Mesendoderm (in vitro differentiated cells): Measurements from ENCODE around the gene MYBPC3.

ENCODE experiments used
- DNase-seq: peaks from one replicate; pipeline ENCODE4 v3.0.0; 2013
- H2AK5ac ChIP-seq: 2 replicates; pipeline ENCODE4 v1.6.1; 2013; ENCODE audit warnings: low read length, inconsistent platforms
- H2BK120ac ChIP-seq: 2 replicates; pipeline ENCODE4 v1.6.1; 2013; ENCODE audit warnings: low read depth, mild to moderate bottlenecking, low read length, moderate library complexity, mixed read lengths
- H2BK15ac ChIP-seq: replicated peaks from 2 replicates; pipeline ENCODE4 v1.6.1; 2013; ENCODE audit warnings: low read depth, mild to moderate bottlenecking, moderate library complexity
- H2BK5ac ChIP-seq: 2 replicates; pipeline ENCODE4 v1.6.1; 2013; ENCODE audit warnings: low read length, inconsistent platforms
- H3K18ac ChIP-seq: 2 replicates; pipeline ENCODE4 v1.6.1; 2013; ENCODE audit warnings: mild to moderate bottlenecking, low read length, mixed read lengths
- H3K23ac ChIP-seq: one replicate; pipeline ENCODE4 v1.6.1; 2013; ENCODE audit warnings: low read length
- H3K27ac ChIP-seq: 2 replicates; pipeline ENCODE4 v1.5.1; 2013; ENCODE audit warnings: low read depth, mild to moderate bottlenecking, inconsistent platforms, low read length, moderate library complexity
- H3K27me3 ChIP-seq: 2 replicates; pipeline ENCODE4 v1.6.1; 2013; ENCODE audit warnings: low read length, control low read depth, mild to moderate bottlenecking, inconsistent platforms; ENCODE audit not compliant: insufficient read depth, poor library complexity
- H3K36me3 ChIP-seq: 2 replicates; pipeline ENCODE4 v1.6.1; 2013; ENCODE audit warnings: low read length, inconsistent platforms; ENCODE audit not compliant: control insufficient read depth, insufficient read depth
- H3K4ac ChIP-seq: one replicate; pipeline ENCODE4 v1.6.1; 2013; ENCODE audit warnings: low read depth, mild to moderate bottlenecking, low read length, moderate library complexity
- H3K4me1 ChIP-seq: 2 replicates; pipeline ENCODE4 v1.6.1; 2013; ENCODE audit warnings: low read depth, low read length, inconsistent platforms; ENCODE audit not compliant: control insufficient read depth
- H3K4me2 ChIP-seq: 2 replicates; pipeline ENCODE4 v1.6.1; 2013; ENCODE audit warnings: low read length
- H3K4me3 ChIP-seq: 2 replicates; pipeline ENCODE4 v1.5.1; 2013; ENCODE audit warnings: mild to moderate bottlenecking, low read length
- H3K56ac ChIP-seq: one replicate; pipeline ENCODE4 v1.6.1; 2013; ENCODE audit warnings: low read length
- H3K79me1 ChIP-seq: 2 replicates; pipeline ENCODE4 v1.6.1; 2013; ENCODE audit warnings: low read length, inconsistent platforms
- H3K79me2 ChIP-seq: 2 replicates; pipeline ENCODE4 v1.6.1; 2013; ENCODE audit warnings: mild to moderate bottlenecking, low read length; ENCODE audit not compliant: control insufficient read depth, insufficient read depth
- H3K9ac ChIP-seq: 2 replicates; pipeline ENCODE4 v1.6.1; 2013; ENCODE audit warnings: low read length, inconsistent platforms
- H4K5ac ChIP-seq: one replicate; pipeline ENCODE4 v1.6.1; 2013; ENCODE audit warnings: low read length
- H4K8ac ChIP-seq: one replicate; pipeline ENCODE4 v1.6.1; 2013; ENCODE audit warnings: low read depth, mild to moderate bottlenecking, control low read depth, low read length, moderate library complexity
- WGBS: extraction: QIAGEN DNeasy Blood & Tissue Kit; methylation state at CpG from one replicate; pipeline ENCODE4 v1.1.7; 2013; ENCODE audit warnings: low lambda C conversion rate, missing lambda C conversion rate; ENCODE audit not compliant: insufficient coverage; ENCODE audit errors: extremely low coverage; 5-methylcytosine and 5-hydroxymethylcytosine counted together

MYBPC3 gene

GRCh38 chr11:47342036-47342803 lies 10.3 kb downstream of the MYBPC3 start:
- H4K8ac ChIP-seq, result no peak overlapping the region
- no peak overlapping the region for H4K5ac ChIP-seq
- DNase-seq, result no peak
- H3K79me1 ChIP-seq, result no peaks in the 10 kb centered on the region
- H3K56ac ChIP-seq, result no peak overlapping the region
- H3K27me3 ChIP-seq, result no peaks in the 10 kb centered on the region
- no peak overlapping the region for H2AK5ac ChIP-seq
- no peak overlapping the region for H3K18ac ChIP-seq
- no peak overlapping the region for H2BK5ac ChIP-seq
- H3K4me1 ChIP-seq, result no peaks in the 10 kb centered on the region
- H3K4ac ChIP-seq, result no peak overlapping the region
- H2BK15ac ChIP-seq, result no peak overlapping the region
- H3K36me3 ChIP-seq, result no peaks in the 10 kb centered on the region
- H2BK120ac ChIP-seq, result no peak overlapping the region
- no peaks in the 10 kb centered on the region for H3K79me2 ChIP-seq
- no peak overlapping the region for H3K23ac ChIP-seq
- H3K27ac ChIP-seq, result no peak overlapping the region
- no peak overlapping the region for H3K4me2 ChIP-seq
- no peak overlapping the region for H3K4me3 ChIP-seq
- no CpG with 5 or more reads among the region's 24 CpGs for WGBS
- no peak overlapping the region for H3K9ac ChIP-seq

GRCh38 chr11:47340980-47341775 lies 11.3 kb downstream of the MYBPC3 start:
- no CpG with 5 or more reads among the region's 18 CpGs for WGBS
- H4K8ac ChIP-seq, result no peak overlapping the region
- H3K27me3 ChIP-seq, result no peaks in the 10 kb centered on the region
- H3K18ac ChIP-seq, result no peak overlapping the region
- H2BK15ac ChIP-seq, result no peak overlapping the region
- no peaks in the 10 kb centered on the region for H3K4me1 ChIP-seq
- H2BK120ac ChIP-seq, result no peak overlapping the region
- H3K4me2 ChIP-seq, result no peak overlapping the region
- H4K5ac ChIP-seq, result no peak overlapping the region
- H3K4me3 ChIP-seq, result no peak overlapping the region
- no peak overlapping the region for H3K56ac ChIP-seq
- H2AK5ac ChIP-seq, result no peak overlapping the region
- H3K79me2 ChIP-seq, result no peaks in the 10 kb centered on the region
- no peak overlapping the region for H2BK5ac ChIP-seq
- H3K9ac ChIP-seq, result no peak overlapping the region
- H3K4ac ChIP-seq, result no peak overlapping the region
- H3K23ac ChIP-seq, result no peak overlapping the region
- H3K27ac ChIP-seq, result no peak overlapping the region
- H3K36me3 ChIP-seq, result no peaks in the 10 kb centered on the region
- H3K79me1 ChIP-seq, result no peaks in the 10 kb centered on the region
- DNase-seq, result no peak

GRCh38 chr11:47340010-47340409 lies 12.5 kb downstream of the MYBPC3 start:
- no peak for DNase-seq
- H2BK120ac ChIP-seq, result no peak overlapping the region
- H3K18ac ChIP-seq, result no peak overlapping the region
- H3K36me3 ChIP-seq, result no peaks in the 10 kb centered on the region
- no peaks in the 10 kb centered on the region for H3K79me2 ChIP-seq
- H3K4me3 ChIP-seq, result no peak overlapping the region
- H3K27me3 ChIP-seq, result no peaks in the 10 kb centered on the region
- no peaks in the 10 kb centered on the region for H3K4me1 ChIP-seq
- no peak overlapping the region for H2BK5ac ChIP-seq
- no peaks in the 10 kb centered on the region for H3K79me1 ChIP-seq
- H2BK15ac ChIP-seq, result no peak overlapping the region
- no peak overlapping the region for H3K9ac ChIP-seq
- no peak overlapping the region for H4K5ac ChIP-seq
- no peak overlapping the region for H2AK5ac ChIP-seq
- H3K23ac ChIP-seq, result no peak overlapping the region
- no peak overlapping the region for H3K56ac ChIP-seq
- H4K8ac ChIP-seq, result no peak overlapping the region
- no peak overlapping the region for H3K4ac ChIP-seq
- no peak overlapping the region for H3K27ac ChIP-seq
- no CpG with 5 or more reads among the region's 9 CpGs for WGBS
- no peak overlapping the region for H3K4me2 ChIP-seq

GRCh38 chr11:47338396-47339241 lies 13.9 kb downstream of the MYBPC3 start:
- no peak overlapping the region for H3K4me3 ChIP-seq
- no peak overlapping the region for H4K8ac ChIP-seq
- no peaks in the 10 kb centered on the region for H3K79me2 ChIP-seq
- H3K4me1 ChIP-seq, result no peaks in the 10 kb centered on the region
- no peak overlapping the region for H3K56ac ChIP-seq
- no peak overlapping the region for H3K27ac ChIP-seq
- WGBS, result no CpG with 5 or more reads among the region's 27 CpGs
- no peak overlapping the region for H3K4ac ChIP-seq
- DNase-seq, result no peak
- H3K36me3 ChIP-seq, result no peaks in the 10 kb centered on the region
- no peak overlapping the region for H2BK15ac ChIP-seq
- no peak overlapping the region for H2AK5ac ChIP-seq
- H3K27me3 ChIP-seq, result no peaks in the 10 kb centered on the region
- no peak overlapping the region for H2BK5ac ChIP-seq
- no peaks in the 10 kb centered on the region for H3K79me1 ChIP-seq
- no peak overlapping the region for H3K9ac ChIP-seq
- H3K18ac ChIP-seq, result no peak overlapping the region
- H2BK120ac ChIP-seq, result no peak overlapping the region
- no peak overlapping the region for H3K23ac ChIP-seq
- H4K5ac ChIP-seq, result no peak overlapping the region
- no peak overlapping the region for H3K4me2 ChIP-seq

- DNase-seq, result no peak
- Histone ChIP-seq H2AK5ac (no peak overlapping the region), H4K5ac (no peak overlapping the region), H2BK120ac (no peak overlapping the region), H3K36me3 (no peaks in the 10 kb centered on the region), H3K27me3 (no peaks in the 10 kb centered on the region), H2BK15ac (no peak overlapping the region), H3K4ac (no peak overlapping the region), H4K8ac (no peak overlapping the region), H3K23ac (no peak overlapping the region), H3K27ac (no peak overlapping the region), H3K4me2 (no peak overlapping the region), H3K79me1 (no peaks in the 10 kb centered on the region), H3K9ac (no peak overlapping the region), H3K4me1 (no peaks in the 10 kb centered on the region), H3K4me3 (no peak overlapping the region), H3K18ac (no peak overlapping the region), H3K79me2 (no peaks in the 10 kb centered on the region), H3K56ac (no peak overlapping the region), H2BK5ac (no peak overlapping the region)
- WGBS, result no CpG with 5 or more reads among the region's 34 CpGs
Observed at GRCh38 chr11:47337229-47337924, 15.1 kb downstream of the MYBPC3 start.
